HCT116 (cell line): ENCODE measurements around the gene PCNP. TPM values are rescaled to one million over a fixed set of nuclear protein-coding genes. Genes with fewer than 3 reads are reported as not detected.

Experiments
- ATAC-seq: fragments of 200-7000 bp; cut with Tn5 transposase; 2 replicates; pipeline ENCODE4 v1.9.1; 2020; ENCODE audit warnings: mild to moderate bottlenecking, moderate library complexity
- BruUV-seq: library from RNA; stranded (reverse); fragments of 400-500 nt; replicated peaks from 2 replicates; lab custom pipeline; 2021; lab: Mats Ljungman, UMichigan
- CTCF ChIA-PET: fragments of 300-600 bp; sonication (Branson Sonifier 250); formaldehyde crosslinking; loops from one replicate; lab custom pipeline; 2021; ENCODE audit warnings: antibody characterized with exemption; lab: Charles Lee
- POLR2A ChIA-PET: fragments of 300-600, 350-600 bp; sonication (Branson Sonifier 250); formaldehyde crosslinking; loops from one replicate; lab custom pipeline; 2021; ENCODE audit warnings: antibody characterized with exemption; lab: Charles Lee
- RAD21 ChIA-PET, 2 experiments: fragments of 300-600 bp; sonication (Branson Sonifier 250); formaldehyde crosslinking; loops; one replicate each; lab custom pipeline; 2023; ENCODE audit warnings: low total read pairs in 2 of 2; ENCODE audit not compliant: uncharacterized antibody in 2 of 2, unreplicated experiment in 2 of 2, low non-redundant PET in 1 of 2; lab: Charles Lee
- DNase-seq: peaks from one replicate; pipeline ENCODE4 v3.0.0-alpha.2; 2010; ENCODE audit warnings: low read depth, low spot score
- H2AFZ ChIP-seq: fragments of 200-600 bp; shearing (Covaris generic), sonication (generic); 2 replicates; pipeline ENCODE4 v1.6.1; 2017; ENCODE audit warnings: low read depth, mixed run types, mixed read lengths, antibody characterized with exemption, low read length; ENCODE audit not compliant: poor library complexity, severe bottlenecking
- H3K27ac ChIP-seq: 2 replicates; pipeline ENCODE4 v1.5.1; 2012; ENCODE audit warnings: low read depth, low read length
- H3K27me3 ChIP-seq: fragments of 200-600 bp; sonication (generic); 2 replicates; pipeline ENCODE4 v1.6.1; 2016; ENCODE audit warnings: mixed run types, low read length, mixed read lengths; ENCODE audit not compliant: insufficient read depth
- H3K36me3 ChIP-seq, 2 experiments: fragments of 200-500 bp in 1 of 2; fragments of 200-600 bp in 1 of 2; sonication (Bioruptor generic) in 1 of 2; sonication (generic) in 1 of 2; 2 replicates each; pipeline versions ENCODE4 v1.5.1 to v1.6.1; 2014 to 2016; ENCODE audit warnings: low read length in 2 of 2, inconsistent platforms in 1 of 2, mixed read lengths in 1 of 2, mixed run types in 1 of 2; ENCODE audit not compliant: insufficient read depth in 2 of 2, control insufficient read depth in 1 of 2
- H3K4me1 ChIP-seq, 2 experiments: fragments of 200-600 bp in 1 of 2; sonication (generic) in 1 of 2; 2 replicates each; pipeline versions ENCODE4 v1.5.1 to v1.6.1; 2012 to 2017; ENCODE audit warnings: low read length in 2 of 2, inconsistent platforms in 1 of 2, mild to moderate bottlenecking in 1 of 2, mixed read lengths in 1 of 2, mixed run types in 1 of 2, moderate library complexity in 1 of 2; ENCODE audit not compliant: insufficient read depth in 2 of 2, control insufficient read depth in 1 of 2
- H3K4me2 ChIP-seq: fragments of 200-600 bp; sonication (generic); 2 replicates; pipeline ENCODE4 v1.6.1; 2017; ENCODE audit warnings: mixed run types, low read length, mixed read lengths
- H3K4me3 ChIP-seq, 2 experiments: fragments of 200-600 bp in 1 of 2; sonication (generic) in 1 of 2; replicated peaks in 1 of 2; 2 replicates each; pipeline ENCODE4 v1.5.1; 2011 to 2016; ENCODE audit warnings: low read length in 2 of 2, control low read depth in 1 of 2, low read depth in 1 of 2, mild to moderate bottlenecking in 1 of 2, mixed read lengths in 1 of 2, mixed run types in 1 of 2
- H3K79me2 ChIP-seq: fragments of 200-600 bp; sonication (generic); 2 replicates; pipeline ENCODE4 v1.6.1; 2017; ENCODE audit warnings: mild to moderate bottlenecking, mixed run types, low read length, moderate library complexity, mixed read lengths; ENCODE audit not compliant: insufficient read depth
- H3K9ac ChIP-seq: fragments of 200-600 bp; sonication (generic); 2 replicates; pipeline ENCODE4 v1.6.1; 2016; ENCODE audit warnings: low read length, mixed read lengths
- H3K9me2 ChIP-seq: fragments of 200-600 bp; sonication (generic), shearing (Covaris generic); 2 replicates; pipeline ENCODE4 v1.6.1; 2017; ENCODE audit warnings: mixed run types, mild to moderate bottlenecking, moderate library complexity; ENCODE audit not compliant: insufficient read depth
- H3K9me3 ChIP-seq, 2 experiments: fragments of 200-500 bp in 1 of 2; fragments of 200-600 bp in 1 of 2; sonication (Bioruptor generic) in 1 of 2; sonication (generic) in 1 of 2; 2 replicates each; pipeline ENCODE4 v1.6.1; 2014 to 2017; ENCODE audit warnings: low read length in 2 of 2, mixed read lengths in 2 of 2, inconsistent platforms in 1 of 2, low read depth in 1 of 2, mild to moderate bottlenecking in 1 of 2, mixed run types in 1 of 2, moderate library complexity in 1 of 2; ENCODE audit not compliant: control insufficient read depth in 1 of 2, insufficient read depth in 1 of 2
- H4K20me1 ChIP-seq: fragments of 200-600 bp; sonication (generic), shearing (Covaris generic); 2 replicates; pipeline ENCODE4 v1.6.1; 2017; ENCODE audit warnings: mixed run types, mild to moderate bottlenecking, moderate library complexity; ENCODE audit not compliant: insufficient read depth
- EZH2 ChIP-seq: fragments of 200-600 bp; sonication (generic); IDR thresholded peaks from 2 replicates; pipeline ENCODE4 v1.6.1; 2017; ENCODE audit warnings: antibody characterized with exemption, mixed run types
- SIN3A ChIP-seq: IDR thresholded peaks from 2 replicates; pipeline ENCODE4 v1.6.1; 2012; ENCODE audit warnings: low read depth
- SRF ChIP-seq: IDR thresholded peaks from 2 replicates; pipeline ENCODE4 v1.6.1; 2012; ENCODE audit warnings: low read depth
- intact Hi-C: fragments of 100-400 bp; cut with micrococcal nuclease; formaldehyde crosslinking; loops from 2 replicates; pipeline ENCODE4 v1.10.0; 2022
- total RNA-seq: library from RNA; stranded (reverse); gene quantifications from one replicate; pipeline ENCODE4 v1.2.1, GENCODE V29; 2021; ENCODE audit not compliant: unreplicated experiment
- TF ChIP-seq, protein P1 (sequence below): IDR thresholded peaks from 2 replicates; pipeline ENCODE4 v1.6.1; 2012; ENCODE audit warnings: low read depth
- TF ChIP-seq, protein P2 (sequence below): IDR thresholded peaks from 2 replicates; pipeline ENCODE4 v1.6.1; 2011; ENCODE audit warnings: mild to moderate bottlenecking, low read length, moderate library complexity; ENCODE audit not compliant: insufficient replicate concordance; ENCODE audit errors: extremely low read depth

The PCNP gene
- total RNA-seq, 1 experiment from 2014 or later, result 177 TPM

DNA sequence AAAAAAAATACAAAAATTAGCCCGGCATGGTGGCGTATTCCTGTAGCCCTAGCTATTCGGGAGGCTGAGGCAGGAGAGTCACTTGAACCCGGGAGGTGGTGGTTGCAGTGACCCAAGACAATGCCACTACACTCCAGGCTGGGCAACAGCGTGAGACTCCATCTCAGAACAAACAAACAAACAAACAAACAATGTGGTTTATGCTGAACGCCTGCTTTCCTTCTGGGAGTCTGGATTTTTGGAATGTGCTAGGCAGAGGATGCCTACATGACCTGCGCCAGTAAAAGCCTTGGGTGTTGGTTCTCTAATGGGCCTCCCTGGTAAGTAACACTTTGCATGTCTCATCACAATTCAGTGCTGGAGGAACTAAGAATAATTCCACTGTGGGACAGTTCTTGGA lies 43.5 kb downstream of the PCNP start:
- Histone ChIP-seq H3K9me2 (no peaks in the 10 kb centered on the region), H4K20me1 (no peaks in the 10 kb centered on the region), H3K4me3 (no peak overlapping the region), H3K79me2 (no peaks in the 10 kb centered on the region), H3K27ac (no peak overlapping the region), H3K9me3 (no peaks in the 10 kb centered on the region), H3K4me2 (no peak overlapping the region), H2AFZ (no peak overlapping the region), H3K27me3 (no peaks in the 10 kb centered on the region), H3K36me3 (no peaks in the 10 kb centered on the region), H3K9ac (no peak overlapping the region), H3K4me1 (no peaks in the 10 kb centered on the region)
- POLR2A ChIA-PET, result no interaction called here
- TF ChIP-seq SRF, result no peak
- TF ChIP-seq EZH2, result no peak
- TF ChIP-seq, protein P1, sequence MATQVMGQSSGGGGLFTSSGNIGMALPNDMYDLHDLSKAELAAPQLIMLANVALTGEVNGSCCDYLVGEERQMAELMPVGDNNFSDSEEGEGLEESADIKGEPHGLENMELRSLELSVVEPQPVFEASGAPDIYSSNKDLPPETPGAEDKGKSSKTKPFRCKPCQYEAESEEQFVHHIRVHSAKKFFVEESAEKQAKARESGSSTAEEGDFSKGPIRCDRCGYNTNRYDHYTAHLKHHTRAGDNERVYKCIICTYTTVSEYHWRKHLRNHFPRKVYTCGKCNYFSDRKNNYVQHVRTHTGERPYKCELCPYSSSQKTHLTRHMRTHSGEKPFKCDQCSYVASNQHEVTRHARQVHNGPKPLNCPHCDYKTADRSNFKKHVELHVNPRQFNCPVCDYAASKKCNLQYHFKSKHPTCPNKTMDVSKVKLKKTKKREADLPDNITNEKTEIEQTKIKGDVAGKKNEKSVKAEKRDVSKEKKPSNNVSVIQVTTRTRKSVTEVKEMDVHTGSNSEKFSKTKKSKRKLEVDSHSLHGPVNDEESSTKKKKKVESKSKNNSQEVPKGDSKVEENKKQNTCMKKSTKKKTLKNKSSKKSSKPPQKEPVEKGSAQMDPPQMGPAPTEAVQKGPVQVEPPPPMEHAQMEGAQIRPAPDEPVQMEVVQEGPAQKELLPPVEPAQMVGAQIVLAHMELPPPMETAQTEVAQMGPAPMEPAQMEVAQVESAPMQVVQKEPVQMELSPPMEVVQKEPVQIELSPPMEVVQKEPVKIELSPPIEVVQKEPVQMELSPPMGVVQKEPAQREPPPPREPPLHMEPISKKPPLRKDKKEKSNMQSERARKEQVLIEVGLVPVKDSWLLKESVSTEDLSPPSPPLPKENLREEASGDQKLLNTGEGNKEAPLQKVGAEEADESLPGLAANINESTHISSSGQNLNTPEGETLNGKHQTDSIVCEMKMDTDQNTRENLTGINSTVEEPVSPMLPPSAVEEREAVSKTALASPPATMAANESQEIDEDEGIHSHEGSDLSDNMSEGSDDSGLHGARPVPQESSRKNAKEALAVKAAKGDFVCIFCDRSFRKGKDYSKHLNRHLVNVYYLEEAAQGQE, result no peak
- TF ChIP-seq SIN3A, result no peak
- BruUV-seq, result no TSS peak
- RAD21 ChIA-PET, result no interaction called here
- CTCF ChIA-PET, result no interaction called here
- DNase-seq (no peak), ATAC-seq (no peak)
- intact Hi-C loops, result no loop called here

DNA sequence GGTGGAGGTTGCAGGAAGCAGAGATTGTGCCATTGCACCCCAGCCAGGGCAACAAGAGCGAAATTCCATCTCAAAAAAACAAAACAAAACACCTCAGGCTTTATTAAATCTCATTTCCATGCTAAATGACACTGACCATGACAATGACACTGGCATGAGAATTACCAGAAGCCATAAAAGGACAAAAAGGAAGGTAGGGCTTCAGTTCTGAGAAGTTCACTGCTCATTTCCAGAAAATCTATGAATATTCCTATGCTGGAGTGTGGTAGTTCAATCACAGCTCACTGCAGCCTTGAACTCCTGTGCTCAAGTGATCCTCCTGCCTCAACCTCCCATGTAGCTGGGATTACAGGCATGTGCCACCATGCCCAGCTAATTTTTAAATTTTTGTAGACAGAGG lies 44.7 kb downstream of the PCNP start:
- no peaks in the 10 kb centered on the region for H3K27me3 ChIP-seq
- H3K9me3 ChIP-seq, result no peaks in the 10 kb centered on the region
- no peak for ATAC-seq
- H3K4me1 ChIP-seq, result no peaks in the 10 kb centered on the region
- H3K79me2 ChIP-seq, result no peaks in the 10 kb centered on the region
- CTCF ChIA-PET, result no interaction called here
- H3K4me2 ChIP-seq, result no peak overlapping the region
- no peak for DNase-seq
- H2AFZ ChIP-seq, result no peak overlapping the region
- H3K4me3 ChIP-seq, result no peak overlapping the region
- no peaks in the 10 kb centered on the region for H3K9me2 ChIP-seq
- H4K20me1 ChIP-seq, result no peaks in the 10 kb centered on the region
- TF ChIP-seq, protein P2, sequence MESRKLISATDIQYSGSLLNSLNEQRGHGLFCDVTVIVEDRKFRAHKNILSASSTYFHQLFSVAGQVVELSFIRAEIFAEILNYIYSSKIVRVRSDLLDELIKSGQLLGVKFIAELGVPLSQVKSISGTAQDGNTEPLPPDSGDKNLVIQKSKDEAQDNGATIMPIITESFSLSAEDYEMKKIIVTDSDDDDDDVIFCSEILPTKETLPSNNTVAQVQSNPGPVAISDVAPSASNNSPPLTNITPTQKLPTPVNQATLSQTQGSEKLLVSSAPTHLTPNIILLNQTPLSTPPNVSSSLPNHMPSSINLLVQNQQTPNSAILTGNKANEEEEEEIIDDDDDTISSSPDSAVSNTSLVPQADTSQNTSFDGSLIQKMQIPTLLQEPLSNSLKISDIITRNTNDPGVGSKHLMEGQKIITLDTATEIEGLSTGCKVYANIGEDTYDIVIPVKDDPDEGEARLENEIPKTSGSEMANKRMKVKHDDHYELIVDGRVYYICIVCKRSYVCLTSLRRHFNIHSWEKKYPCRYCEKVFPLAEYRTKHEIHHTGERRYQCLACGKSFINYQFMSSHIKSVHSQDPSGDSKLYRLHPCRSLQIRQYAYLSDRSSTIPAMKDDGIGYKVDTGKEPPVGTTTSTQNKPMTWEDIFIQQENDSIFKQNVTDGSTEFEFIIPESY, result no peak
- intact Hi-C loops, result no loop called here
- POLR2A ChIA-PET, result no interaction called here
- BruUV-seq, result no TSS peak
- RAD21 ChIA-PET, result no interaction called here
- no peaks in the 10 kb centered on the region for H3K36me3 ChIP-seq
- no peak overlapping the region for H3K9ac ChIP-seq
- no peak overlapping the region for H3K27ac ChIP-seq
